Activated T-cell treated with anti-CD3 and anti-CD28 coated beads, Interleukin-2, amount 50 U/mL, for 24 hours (primary cell): ENCODE results near the gene MIOX.
A peak's percentile ranks its signal among the peaks of the same experiment; 100 is the strongest.
"Not testable (repeated sequence)": the region's sequence is repeated elsewhere in the genome, so short reads cannot be mapped to it uniquely, and the experiment has no call there.

Source experiments
- DNase-seq: peaks from one replicate; pipeline ENCODE4 v3.0.0-alpha.2; 2020
- H3K27ac Mint-ChIP-seq: 2 replicates; pipeline ENCODE4 v1.8.0; 2020; ENCODE audit warnings: mild to moderate bottlenecking, mixed read lengths
- H3K27me3 Mint-ChIP-seq: 2 replicates; pipeline ENCODE4 v1.8.0; 2020; ENCODE audit warnings: mixed read lengths
- H3K36me3 Mint-ChIP-seq: 2 replicates; pipeline ENCODE4 v1.8.0; 2020; ENCODE audit warnings: low read depth, mixed read lengths
- H3K4me1 Mint-ChIP-seq: 2 replicates; pipeline ENCODE4 v1.8.0; 2020; ENCODE audit warnings: low read depth, mixed read lengths
- H3K4me3 Mint-ChIP-seq: 2 replicates; pipeline ENCODE4 v1.8.0; 2020; ENCODE audit warnings: mild to moderate bottlenecking, moderate library complexity, mixed read lengths
- H3K9me3 Mint-ChIP-seq: 2 replicates; pipeline ENCODE4 v1.8.0; 2020; ENCODE audit warnings: mixed read lengths

Gene MIOX

GRCh38 chr22:50528682-50529415 is 42.2 kb downstream of the MIOX start:
- no peak for DNase-seq
- peaks cover 49% of the 10 kb centered on the region for H3K4me1 Mint-ChIP-seq
- H3K4me3 Mint-ChIP-seq, result peak overlapping the region; percentile 83
- H3K36me3 Mint-ChIP-seq, result peaks cover 36% of the 10 kb centered on the region
- H3K9me3 Mint-ChIP-seq, result no peaks in the 10 kb centered on the region
- H3K27ac Mint-ChIP-seq, result peak overlapping the region; percentile 93
- no peaks in the 10 kb centered on the region for H3K27me3 Mint-ChIP-seq

- Mint-ChIP-seq H3K27ac (peak overlapping the region; percentile 71), H3K36me3 (peaks cover 30% of the 10 kb centered on the region), H3K4me1 (peaks cover 51% of the 10 kb centered on the region), H3K9me3 (no peaks in the 10 kb centered on the region), H3K4me3 (peak overlapping the region; percentile 83), H3K27me3 (no peaks in the 10 kb centered on the region)
- DNase-seq, result no peak
Measured at GRCh38 chr22:50529416-50529896, 42.8 kb downstream of the MIOX start.

GRCh38 chr22:50529897-50530579 is 43.4 kb downstream of the MIOX start, which contains the start of gene TYMP:
Gene TYMP, minus strand, starts transcription at chr22:50530012. Its CDS starts 303 bp downstream, at chr22:50529709.
- DNase-seq, result peak; percentile 86
- Mint-ChIP-seq H3K4me1 (peaks cover 49% of the 10 kb centered on the region), H3K27ac (peak within 1 kb of the TSS; percentile 97), H3K4me3 (peak within 1 kb of the TSS; percentile 90), H3K9me3 (no peaks in the 10 kb centered on the region), H3K27me3 (no peaks in the 10 kb centered on the region), H3K36me3 (peaks cover 24% of the 10 kb centered on the region)

- no peaks in the 10 kb centered on the region for H3K27me3 Mint-ChIP-seq
- peaks cover 24% of the 10 kb centered on the region for H3K36me3 Mint-ChIP-seq
- DNase-seq, result no peak
- peak overlapping the region; percentile 97 for H3K27ac Mint-ChIP-seq
- H3K9me3 Mint-ChIP-seq, result no peaks in the 10 kb centered on the region
- peaks cover 49% of the 10 kb centered on the region for H3K4me1 Mint-ChIP-seq
- peak overlapping the region; percentile 90 for H3K4me3 Mint-ChIP-seq
Measured at GRCh38 chr22:50530580-50530876, 43.9 kb downstream of the MIOX start.

GRCh38 chr22:50530877-50531545 is 44.4 kb downstream of the MIOX start:
- H3K27ac Mint-ChIP-seq, result peak overlapping the region; percentile 97
- H3K27me3 Mint-ChIP-seq, result no peaks in the 10 kb centered on the region
- peaks cover 24% of the 10 kb centered on the region for H3K36me3 Mint-ChIP-seq
- H3K4me1 Mint-ChIP-seq, result peaks cover 49% of the 10 kb centered on the region
- H3K4me3 Mint-ChIP-seq, result peak overlapping the region; percentile 90
- H3K9me3 Mint-ChIP-seq, result no peaks in the 10 kb centered on the region
- DNase-seq, result peak; percentile 89

GRCh38 chr22:50531546-50531961 is 44.9 kb downstream of the MIOX start:
- Mint-ChIP-seq H3K27me3 (no peaks in the 10 kb centered on the region), H3K27ac (peak overlapping the region; percentile 97), H3K9me3 (no peaks in the 10 kb centered on the region), H3K4me1 (peaks cover 54% of the 10 kb centered on the region), H3K4me3 (peak overlapping the region; percentile 90), H3K36me3 (peaks cover 24% of the 10 kb centered on the region)
- DNase-seq, result peak; percentile 84

GRCh38 chr22:50531962-50532674 is 45.5 kb downstream of the MIOX start:
- Mint-ChIP-seq H3K4me1 (peaks cover 53% of the 10 kb centered on the region), H3K4me3 (peak overlapping the region; percentile 90), H3K27me3 (no peaks in the 10 kb centered on the region), H3K36me3 (peaks cover 22% of the 10 kb centered on the region), H3K27ac (peak overlapping the region; percentile 97), H3K9me3 (no peaks in the 10 kb centered on the region)
- peak; percentile 37 for DNase-seq

GRCh38 chr22:50532824-50533796 is 46.5 kb downstream of the MIOX start:
- H3K27ac Mint-ChIP-seq, result peak overlapping the region; percentile 87
- peaks cover 12% of the 10 kb centered on the region for H3K36me3 Mint-ChIP-seq
- H3K9me3 Mint-ChIP-seq, result no peaks in the 10 kb centered on the region
- peak overlapping the region; percentile 90 for H3K4me3 Mint-ChIP-seq
- no peaks in the 10 kb centered on the region for H3K27me3 Mint-ChIP-seq
- peaks cover 52% of the 10 kb centered on the region for H3K4me1 Mint-ChIP-seq
- DNase-seq, result no peak

GRCh38 chr22:50533856-50534711 is 47.4 kb downstream of the MIOX start:
- not testable (repeated sequence) for H3K27me3 Mint-ChIP-seq, H3K9me3 Mint-ChIP-seq, DNase-seq, H3K36me3 Mint-ChIP-seq
- H3K4me3 Mint-ChIP-seq, result peak overlapping the region; percentile 15
- H3K27ac Mint-ChIP-seq, result peak overlapping the region; percentile 66
- peaks cover 50% of the 10 kb centered on the region for H3K4me1 Mint-ChIP-seq

- peaks cover 59% of the 10 kb centered on the region for H3K4me1 Mint-ChIP-seq
- H3K27me3 Mint-ChIP-seq, result no peaks in the 10 kb centered on the region
- H3K9me3 Mint-ChIP-seq, result no peaks in the 10 kb centered on the region
- H3K36me3 Mint-ChIP-seq, result peaks cover 2% of the 10 kb centered on the region
- no peak overlapping the region for H3K4me3 Mint-ChIP-seq
- DNase-seq, result no peak
- peak overlapping the region; percentile 33 for H3K27ac Mint-ChIP-seq
Measured at GRCh38 chr22:50535113-50535512, 48.5 kb downstream of the MIOX start.

- no peaks in the 10 kb centered on the region for H3K9me3 Mint-ChIP-seq
- peaks cover 67% of the 10 kb centered on the region for H3K4me1 Mint-ChIP-seq
- no peak for DNase-seq
- H3K36me3 Mint-ChIP-seq, result peaks cover under 1% of the 10 kb centered on the region
- H3K27me3 Mint-ChIP-seq, result no peaks in the 10 kb centered on the region
- H3K4me3 Mint-ChIP-seq, result no peak overlapping the region
- H3K27ac Mint-ChIP-seq, result no peak overlapping the region
Measured at GRCh38 chr22:50536226-50536625, 49.6 kb downstream of the MIOX start.

- peak; percentile 9 for DNase-seq
- Mint-ChIP-seq H3K27ac (peak overlapping the region; percentile 99), H3K27me3 (no peaks in the 10 kb centered on the region), H3K4me1 (peaks cover 78% of the 10 kb centered on the region), H3K36me3 (no peaks in the 10 kb centered on the region), H3K4me3 (peak overlapping the region; percentile 59), H3K9me3 (no peaks in the 10 kb centered on the region)
Measured at GRCh38 chr22:50537765-50538164, 51.1 kb downstream of the MIOX start.
